Osteoblast (primary cell): ENCODE measurements around the gene R3HDM2. TPM values are rescaled to one million over a fixed set of nuclear protein-coding genes. Genes with fewer than 3 reads are reported as not detected.

Experiments used
- DNase-seq: peaks from one replicate; pipeline ENCODE4 v3.0.0; 2011; ENCODE audit warnings: low spot score, mixed read lengths; ENCODE audit not compliant: insufficient read length; ENCODE audit errors: missing footprints
- H2AFZ ChIP-seq: 2 replicates; pipeline ENCODE4 v1.6.0; 2011; ENCODE audit warnings: mild to moderate bottlenecking, low read length
- H3K27ac ChIP-seq: 2 replicates; pipeline ENCODE4 v1.5.1; 2011; ENCODE audit warnings: mild to moderate bottlenecking, low read depth, low read length, moderate library complexity
- H3K27me3 ChIP-seq: 2 replicates; pipeline ENCODE4 v1.6.0; 2012; ENCODE audit warnings: mild to moderate bottlenecking, control low read depth, inconsistent platforms, low read length, moderate library complexity; ENCODE audit not compliant: insufficient read depth
- H3K36me3 ChIP-seq: 2 replicates; pipeline ENCODE4 v1.5.1; 2011; ENCODE audit warnings: mild to moderate bottlenecking, low read length, control low read depth, moderate library complexity; ENCODE audit not compliant: insufficient read depth
- H3K4me1 ChIP-seq: 2 replicates; pipeline ENCODE4 v1.5.1; 2011; ENCODE audit warnings: mild to moderate bottlenecking, low read length, control low read depth, moderate library complexity; ENCODE audit not compliant: insufficient read depth
- H3K4me2 ChIP-seq: 2 replicates; pipeline ENCODE4 v1.6.0; 2011; ENCODE audit warnings: mild to moderate bottlenecking, low read length; ENCODE audit not compliant: insufficient read depth
- H3K4me3 ChIP-seq: fragments of 200-600 bp; sonication (generic); 3 replicates; pipeline ENCODE4 v1.5.1; 2012; ENCODE audit warnings: mild to moderate bottlenecking, low read length, inconsistent platforms; ENCODE audit not compliant: insufficient read depth
- H3K79me2 ChIP-seq: 2 replicates; pipeline ENCODE4 v1.6.0; 2012; ENCODE audit warnings: mild to moderate bottlenecking, low read length, control low read depth, inconsistent platforms; ENCODE audit not compliant: insufficient read depth
- H3K9me3 ChIP-seq: 2 replicates; pipeline ENCODE4 v1.5.1; 2011; ENCODE audit warnings: low read depth, low read length, control low read depth
- H4K20me1 ChIP-seq: 2 replicates; pipeline ENCODE4 v1.6.0; 2012; ENCODE audit warnings: mild to moderate bottlenecking, low read length, control low read depth; ENCODE audit not compliant: insufficient read depth
- total RNA-seq: library from RNA; depleted of rRNA; stranded (reverse); fragments of >200 nt; gene quantifications from 2 replicates; pipeline ENCODE4 v1.2.3, GENCODE V29; 2012
- TF ChIP-seq, protein P1 (sequence below): IDR thresholded peaks from 2 replicates; pipeline ENCODE4 v1.5.1; 2011; ENCODE audit warnings: mild to moderate bottlenecking, low read depth, low read length, moderate library complexity; ENCODE audit errors: extremely low read depth

Gene R3HDM2
- total RNA-seq, 1 donor = 23.2 TPM

DNA sequence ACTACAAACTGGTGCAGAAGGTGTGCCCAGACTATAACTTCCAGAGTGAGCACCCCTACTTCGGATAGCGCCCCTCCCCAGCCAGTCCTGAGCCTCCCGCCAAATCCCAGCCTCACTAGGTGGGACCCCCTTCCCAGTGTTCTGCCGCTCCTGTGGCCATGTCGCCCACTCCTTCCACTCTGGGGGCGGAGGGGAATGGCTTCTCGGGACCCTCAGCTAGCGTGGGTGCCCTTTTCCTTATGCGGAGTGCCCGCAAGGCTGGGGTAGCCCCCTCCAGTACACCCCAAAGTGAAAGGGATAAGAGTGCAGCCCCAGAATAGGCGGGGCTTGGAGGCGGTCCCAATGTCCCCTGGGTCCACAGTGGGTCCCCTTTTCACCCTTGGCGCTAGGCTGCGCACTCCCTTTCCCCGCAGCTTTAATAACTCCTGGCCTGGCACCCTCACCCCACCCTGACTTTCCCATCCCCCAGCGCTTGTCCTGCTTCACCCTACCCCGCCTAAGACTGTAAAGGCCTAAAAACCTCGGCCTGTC lies 205.1 kb downstream of the R3HDM2 start:
- Histone ChIP-seq H3K27ac (no peak overlapping the region), H3K4me3 (no peak overlapping the region), H2AFZ (no peak overlapping the region), H3K36me3 (no peaks in the 10 kb centered on the region), H3K4me1 (peaks cover 25% of the 10 kb centered on the region), H3K79me2 (peaks cover 12% of the 10 kb centered on the region), H3K9me3 (no peaks in the 10 kb centered on the region), H3K4me2 (no peak overlapping the region), H4K20me1 (peaks cover 6% of the 10 kb centered on the region), H3K27me3 (peaks cover 13% of the 10 kb centered on the region)
- DNase-seq = no peak
- TF ChIP-seq, protein P1, sequence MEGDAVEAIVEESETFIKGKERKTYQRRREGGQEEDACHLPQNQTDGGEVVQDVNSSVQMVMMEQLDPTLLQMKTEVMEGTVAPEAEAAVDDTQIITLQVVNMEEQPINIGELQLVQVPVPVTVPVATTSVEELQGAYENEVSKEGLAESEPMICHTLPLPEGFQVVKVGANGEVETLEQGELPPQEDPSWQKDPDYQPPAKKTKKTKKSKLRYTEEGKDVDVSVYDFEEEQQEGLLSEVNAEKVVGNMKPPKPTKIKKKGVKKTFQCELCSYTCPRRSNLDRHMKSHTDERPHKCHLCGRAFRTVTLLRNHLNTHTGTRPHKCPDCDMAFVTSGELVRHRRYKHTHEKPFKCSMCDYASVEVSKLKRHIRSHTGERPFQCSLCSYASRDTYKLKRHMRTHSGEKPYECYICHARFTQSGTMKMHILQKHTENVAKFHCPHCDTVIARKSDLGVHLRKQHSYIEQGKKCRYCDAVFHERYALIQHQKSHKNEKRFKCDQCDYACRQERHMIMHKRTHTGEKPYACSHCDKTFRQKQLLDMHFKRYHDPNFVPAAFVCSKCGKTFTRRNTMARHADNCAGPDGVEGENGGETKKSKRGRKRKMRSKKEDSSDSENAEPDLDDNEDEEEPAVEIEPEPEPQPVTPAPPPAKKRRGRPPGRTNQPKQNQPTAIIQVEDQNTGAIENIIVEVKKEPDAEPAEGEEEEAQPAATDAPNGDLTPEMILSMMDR = no peak

DNA sequence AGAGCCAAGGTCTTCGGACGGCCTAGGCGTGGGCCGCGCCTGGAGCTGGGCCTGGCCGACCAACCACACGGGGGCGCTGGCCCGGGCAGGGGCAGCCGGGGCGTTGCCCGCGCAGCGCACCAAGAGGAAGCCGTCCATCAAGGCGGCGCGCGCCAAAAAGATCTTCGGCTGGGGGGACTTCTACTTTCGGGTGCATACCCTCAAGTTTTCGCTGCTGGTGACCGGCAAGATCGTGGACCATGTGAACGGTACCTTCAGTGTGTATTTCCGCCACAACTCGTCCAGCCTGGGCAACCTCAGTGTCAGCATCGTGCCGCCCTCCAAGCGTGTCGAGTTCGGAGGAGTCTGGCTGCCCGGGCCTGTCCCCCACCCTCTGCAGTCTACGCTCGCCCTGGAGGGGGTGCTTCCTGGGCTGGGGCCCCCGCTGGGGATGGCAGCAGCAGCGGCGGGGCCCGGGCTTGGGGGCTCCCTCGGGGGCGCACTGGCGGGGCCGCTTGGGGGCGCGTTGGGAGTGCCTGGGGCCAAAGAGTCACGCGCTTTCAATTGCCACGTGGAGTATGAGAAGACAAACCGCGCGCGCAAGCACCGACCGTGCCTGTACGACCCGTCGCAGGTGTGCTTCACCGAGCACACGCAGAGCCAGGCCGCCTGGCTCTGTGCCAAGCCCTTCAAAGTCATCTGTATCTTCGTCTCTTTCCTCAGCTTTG lies 205.7 kb downstream of the R3HDM2 start:
- DNase-seq = no peak
- Histone ChIP-seq H3K27me3 (peaks cover 17% of the 10 kb centered on the region), H2AFZ (no peak overlapping the region), H3K9me3 (no peaks in the 10 kb centered on the region), H4K20me1 (no peaks in the 10 kb centered on the region), H3K36me3 (no peaks in the 10 kb centered on the region), H3K27ac (no peak overlapping the region), H3K79me2 (peaks cover 6% of the 10 kb centered on the region), H3K4me2 (no peak overlapping the region), H3K4me3 (no peak overlapping the region), H3K4me1 (peaks cover 19% of the 10 kb centered on the region)
- TF ChIP-seq, protein P1 = no peak

DNA sequence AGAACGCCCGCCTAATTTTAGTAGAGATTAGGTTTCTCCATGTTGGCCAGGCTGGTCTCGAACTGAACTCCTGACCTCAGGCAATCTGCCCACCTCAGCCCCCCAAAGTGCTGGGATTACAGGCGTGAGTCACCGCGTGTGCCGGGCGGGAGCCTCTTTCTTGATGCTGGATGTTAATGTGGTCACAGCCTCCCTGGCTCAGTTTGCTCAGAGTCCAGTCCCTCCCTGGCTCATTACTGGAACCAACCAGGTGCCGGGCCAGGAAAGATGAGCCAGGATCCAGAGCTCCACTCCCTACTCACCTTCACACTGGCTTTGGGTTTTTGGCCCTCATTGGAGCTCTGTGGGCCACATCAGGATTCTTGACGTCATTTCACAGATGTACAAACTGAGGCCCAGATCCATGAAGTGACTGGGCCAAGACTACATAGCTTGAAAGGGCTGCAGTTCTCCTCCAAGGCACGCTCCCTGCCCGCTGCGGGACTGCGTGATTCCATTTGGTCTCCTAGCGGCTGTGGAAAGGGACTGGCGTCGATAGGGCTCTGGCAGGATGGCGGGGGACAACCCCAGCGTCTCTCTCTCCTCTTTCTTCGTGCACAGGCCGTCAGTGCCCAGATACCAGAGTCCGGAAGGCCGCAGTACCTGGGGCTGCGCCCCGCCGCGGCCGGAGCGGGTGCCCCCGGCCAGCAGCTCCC lies 206.4 kb downstream of the R3HDM2 start:
- H3K79me2 ChIP-seq = no peaks in the 10 kb centered on the region
- H3K4me2 ChIP-seq = no peak overlapping the region
- no peak overlapping the region for H3K27ac ChIP-seq
- TF ChIP-seq, protein P1 = no peak
- no peak overlapping the region for H2AFZ ChIP-seq
- H3K4me3 ChIP-seq = no peak overlapping the region
- no peaks in the 10 kb centered on the region for H3K36me3 ChIP-seq
- no peak for DNase-seq
- peaks cover 23% of the 10 kb centered on the region for H3K27me3 ChIP-seq
- no peaks in the 10 kb centered on the region for H3K9me3 ChIP-seq
- peaks cover 19% of the 10 kb centered on the region for H3K4me1 ChIP-seq
- no peaks in the 10 kb centered on the region for H4K20me1 ChIP-seq
